Testis (tissue), 3 donors: ENCODE measurements around the gene CREBBP. TPM values are rescaled to one million over a fixed set of nuclear protein-coding genes. Genes with fewer than 3 reads are reported as not detected.
A peak's percentile ranks its signal among the peaks of the same experiment; 100 is the strongest.

Experiments
- DNase-seq: peaks from one replicate; pipeline ENCODE4 v3.0.0-alpha.2; 2019
- H3K27ac ChIP-seq, 2 donors: fragments of 200-600 bp; sonication (generic); one replicate each; pipeline ENCODE4 v1.5.1; 2019
- H3K27me3 ChIP-seq: fragments of 200-600 bp; sonication (generic); one replicate; pipeline ENCODE4 v1.5.1; 2019
- H3K36me3 ChIP-seq: fragments of 200-600 bp; sonication (generic); one replicate; pipeline ENCODE4 v1.5.1; 2017; ENCODE audit warnings: low read depth; ENCODE audit errors: missing control alignments
- H3K4me1 ChIP-seq: fragments of 200-600 bp; sonication (generic); one replicate; pipeline ENCODE4 v1.5.1; 2019
- H3K4me3 ChIP-seq, 2 donors: fragments of 200-600 bp; sonication (generic); one replicate each; pipeline ENCODE4 v1.5.1; 2017 to 2019
- H3K9me3 ChIP-seq: fragments of 200-600 bp; sonication (generic); one replicate; pipeline ENCODE4 v1.5.1; 2017
- CTCF ChIP-seq, 3 experiments: fragments of 450-650 bp in 2 of 3; fragments of 200-600 bp in 1 of 3; sonication (generic) in 1 of 3; IDR thresholded peaks; one replicate each; pipeline ENCODE4 v1.5.1; 2016 to 2019; ENCODE audit warnings: antibody characterized with exemption in 3 of 3, mild to moderate bottlenecking in 2 of 3, moderate library complexity in 1 of 3
- POLR2A ChIP-seq: fragments of 450-650 bp; IDR thresholded peaks from one replicate; pipeline ENCODE4 v1.6.1; 2017; ENCODE audit warnings: antibody characterized with exemption, mild to moderate bottlenecking, moderate library complexity
- WGBS, 2 donors: methylation state at CpG; one replicate each; pipeline ENCODE4 v1.1.5; 2018; 5-methylcytosine and 5-hydroxymethylcytosine counted together
- intact Hi-C: fragments of 100-400 bp; cut with DNase I; formaldehyde crosslinking; loops from one replicate; pipeline ENCODE4 v1.15.1; 2023; ENCODE audit warnings: low total_unique reads
- polyA plus RNA-seq: library from polyadenylated mRNA; stranded (reverse); fragments of 350-450 nt; fragmentation: Illumina TruSeq; extraction: RNeasy Lipid Tissue Mini Kit (QIAGEN cat#74804); gene quantifications from one replicate; pipeline ENCODE4 v1.2.3, GENCODE V29; 2014; ENCODE audit warnings: low read depth, low replicate concordance; ENCODE audit not compliant: insufficient read depth
- total RNA-seq, 2 donors: library from RNA; depleted of rRNA; stranded (reverse); fragments of >200 nt; gene quantifications; one replicate each; pipeline ENCODE4 v1.2.3, GENCODE V29; 2016

CREBBP gene
- total and polyA plus RNA-seq, 3 donors from 2014 or later, result 86.0 to 185 (median 141) TPM

- WGBS, 2 donors, result 85% methylated on average over 10 to 13 of the region's 13 CpGs
- intact Hi-C loops, result no loop called here
Observed at GRCh38 chr16:3770530-3770929, 110.0 kb downstream of the CREBBP start.

DNA sequence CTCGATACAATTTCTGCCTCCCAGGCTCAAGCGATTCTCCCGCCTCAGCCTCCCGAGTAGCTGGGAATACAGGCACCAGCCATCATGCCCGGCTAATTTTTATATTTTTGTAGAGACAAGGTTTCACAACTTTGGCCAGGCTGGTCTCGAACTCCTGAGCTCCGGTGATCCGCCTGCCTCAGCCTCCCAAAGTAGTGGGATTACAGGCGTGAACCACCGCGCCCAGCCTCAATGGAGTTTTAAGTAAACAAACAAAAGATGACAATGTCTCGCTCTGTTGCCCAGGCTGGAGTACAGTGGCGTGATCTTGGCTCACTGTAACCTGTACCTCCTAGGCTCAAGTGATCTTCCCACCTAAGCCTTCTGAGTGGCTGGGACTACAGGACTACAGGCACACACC, 110.6 kb downstream of the CREBBP start:
- intact Hi-C loops, result no loop called here
- peak; percentile 13 for DNase-seq
- H3K36me3 ChIP-seq, result no peaks in the 10 kb centered on the region
- no peaks in the 10 kb centered on the region for H3K9me3 ChIP-seq
- H3K4me3 ChIP-seq, result no peak overlapping the region
- H3K27me3 ChIP-seq, result no peaks in the 10 kb centered on the region
- WGBS, 2 donors, result 94 to 95% methylated on average over 13 of the region's 13 CpGs
- no peak for TF ChIP-seq CTCF (IDR thresholded peaks at IDR 0.05)
- TF ChIP-seq POLR2A, result no peak
- H3K4me1 ChIP-seq, result peaks cover 19% of the 10 kb centered on the region
- H3K27ac ChIP-seq, result no peak overlapping the region

More at GRCh38 chr16:3770530-3770929, 110.0 kb downstream of the CREBBP start:
- Histone ChIP-seq H3K27me3 (no peaks in the 10 kb centered on the region), H3K36me3 (no peaks in the 10 kb centered on the region), H3K4me1 (peaks cover 16% of the 10 kb centered on the region), H3K9me3 (no peaks in the 10 kb centered on the region), H3K27ac (no peak overlapping the region), H3K4me3 (no peak overlapping the region)
- TF ChIP-seq CTCF (IDR thresholded peaks at IDR 0.05), result no peak
- TF ChIP-seq POLR2A, result no peak
- DNase-seq, result peak; percentile 15

DNA sequence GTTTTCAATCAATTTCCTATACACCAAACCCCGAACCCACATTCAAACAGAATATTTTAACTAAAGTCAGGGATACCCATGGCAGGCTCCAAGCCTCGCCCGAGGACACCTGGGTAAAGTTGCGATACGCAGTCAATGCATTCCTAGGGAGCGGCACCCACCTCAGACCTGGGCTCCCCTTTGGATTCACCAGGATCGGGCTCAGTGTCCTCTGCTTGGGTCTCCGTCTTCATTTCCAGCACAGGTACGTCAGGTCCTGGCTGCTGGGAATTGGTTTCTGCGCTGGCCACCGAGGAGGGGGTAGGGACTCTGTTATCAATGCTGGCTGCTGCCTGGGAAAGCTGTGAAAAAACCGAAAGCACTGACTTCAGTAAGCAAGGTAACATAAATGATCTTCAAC, 111.5 kb downstream of the CREBBP start:
- Histone ChIP-seq H3K4me1 (peaks cover 16% of the 10 kb centered on the region), H3K27me3 (no peaks in the 10 kb centered on the region), H3K9me3 (no peaks in the 10 kb centered on the region), H3K4me3 (no peak overlapping the region), H3K36me3 (no peaks in the 10 kb centered on the region), H3K27ac (no peak overlapping the region)
- 92 to 96% methylated on average over 7 to 12 of the region's 12 CpGs for WGBS, 2 donors
- TF ChIP-seq CTCF (IDR thresholded peaks at IDR 0.05), result no peak
- TF ChIP-seq POLR2A, result no peak
- DNase-seq, result no peak
- intact Hi-C loops, result no loop called here

- H3K27me3 ChIP-seq, result no peaks in the 10 kb centered on the region
Observed at GRCh38 chr16:3767333-3767986, 113.1 kb downstream of the CREBBP start.

More at GRCh38 chr16:3767333-3767986, 113.1 kb downstream of the CREBBP start:
- Histone ChIP-seq H3K4me1 (peaks cover 10% of the 10 kb centered on the region), H3K27ac (no peak overlapping the region), H3K36me3 (no peaks in the 10 kb centered on the region), H3K9me3 (no peaks in the 10 kb centered on the region), H3K4me3 (no peak overlapping the region)
- 71 to 89% methylated on average over 9 of the region's 9 CpGs for WGBS, 2 donors
- TF ChIP-seq CTCF (IDR thresholded peaks at IDR 0.05) (no peak), POLR2A (no peak)
- peak; percentile 6 for DNase-seq
- intact Hi-C loops, result no loop called here
